HG02759 (cell line): ENCODE results near the gene PLA2R1.

Experiments
- ATAC-seq: cut with Tn5 transposase; IDR thresholded peaks from one replicate; pipeline ENCODE4 v1.9.1; 2021; ENCODE audit warnings: mild to moderate bottlenecking, moderate library complexity; ENCODE audit not compliant: unreplicated experiment

Gene PLA2R1

GRCh38 chr2:160062292-160063005, at the start of gene PLA2R1:
Gene PLA2R1 (minus strand): TSS chr2:160062615. CDS start chr2:160062403, 212 bp downstream.
- no peak for ATAC-seq

GRCh38 chr2:160110674-160111239, 48.3 kb upstream of the PLA2R1 start:
- no peak for ATAC-seq

GRCh38 chr2:160109939-160110673, 47.7 kb upstream of the PLA2R1 start:
- ATAC-seq, result peak; percentile 63

GRCh38 chr2:160109243-160109642, 46.8 kb upstream of the PLA2R1 start:
- no peak for ATAC-seq

GRCh38 chr2:160108646-160109045, 46.2 kb upstream of the PLA2R1 start:
- no peak for ATAC-seq

- ATAC-seq, result peak; percentile 37
These were observed 43.0 kb upstream of the PLA2R1 start for GRCh38 chr2:160105366-160105765.

- no peak for ATAC-seq
These were observed 41.7 kb upstream of the PLA2R1 start for GRCh38 chr2:160104115-160104514.

- no peak for ATAC-seq
These were observed 34.9 kb upstream of the PLA2R1 start for GRCh38 chr2:160097326-160097725.

- ATAC-seq, result peak; percentile 64
These were observed 34.0 kb upstream of the PLA2R1 start for GRCh38 chr2:160096409-160096808.

GRCh38 chr2:160092445-160092844, 30.0 kb upstream of the PLA2R1 start:
- ATAC-seq, result no peak

- no peak for ATAC-seq
These were observed 29.0 kb upstream of the PLA2R1 start for GRCh38 chr2:160091381-160091780.

- ATAC-seq, result no peak
These were observed 25.7 kb upstream of the PLA2R1 start for GRCh38 chr2:160087854-160088745.

GRCh38 chr2:160085662-160086061, 23.2 kb upstream of the PLA2R1 start:
- ATAC-seq, result no peak

- no peak for ATAC-seq
These were observed 15.7 kb upstream of the PLA2R1 start for GRCh38 chr2:160077912-160078810.

- ATAC-seq, result no peak
These were observed 14.5 kb upstream of the PLA2R1 start for GRCh38 chr2:160076914-160077313.

GRCh38 chr2:160076241-160076640, 13.8 kb upstream of the PLA2R1 start:
- ATAC-seq, result no peak

- no peak for ATAC-seq
These were observed 12.8 kb upstream of the PLA2R1 start for GRCh38 chr2:160075171-160075570.

GRCh38 chr2:160073284-160073888, 11.0 kb upstream of the PLA2R1 start:
- ATAC-seq, result no peak

GRCh38 chr2:160068906-160069305, 6.5 kb upstream of the PLA2R1 start:
- ATAC-seq, result no peak

- no peak for ATAC-seq
These were observed 2.5 kb upstream of the PLA2R1 start for GRCh38 chr2:160064916-160065315.
